PC-9 (cell line): ENCODE results near the gene IL22. TPM values are rescaled to one million over a fixed set of nuclear protein-coding genes. Genes with fewer than 3 reads are reported as not detected.

ENCODE experiments used
- BruUV-seq: library from RNA; stranded (reverse); fragments of 400-500 nt; replicated peaks from 2 replicates; lab custom pipeline; 2021; lab: Mats Ljungman, UMichigan
- CTCF ChIA-PET: fragments of 300-600 bp; sonication (Branson Sonifier 250); formaldehyde crosslinking; loops from one replicate; lab custom pipeline; 2022; ENCODE audit warnings: antibody characterized with exemption; lab: Charles Lee
- POLR2A ChIA-PET: fragments of 300-600 bp; sonication (Branson Sonifier 250); formaldehyde crosslinking; loops from one replicate; lab custom pipeline; 2022; ENCODE audit warnings: antibody characterized with exemption; ENCODE audit not compliant: unreplicated experiment; lab: Charles Lee
- DNase-seq, 2 experiments: peaks; one replicate each; pipeline versions ENCODE4 v3.0.0 to v3.0.0-alpha.2; 2015 to 2022; ENCODE audit warnings: mixed read lengths in 1 of 2
- H2AFZ ChIP-seq: fragments of 200-600 bp; sonication (generic); 2 replicates; pipeline ENCODE4 v1.8.1; 2017; ENCODE audit warnings: antibody characterized with exemption
- H3F3A ChIP-seq: fragments of 200-600 bp; sonication (generic); 2 replicates; pipeline ENCODE4 v1.8.1; 2017; ENCODE audit warnings: antibody characterized with exemption, mild to moderate bottlenecking, low read depth; ENCODE audit not compliant: insufficient read depth
- H3K27ac ChIP-seq: fragments of 200-600 bp; sonication (generic); 2 replicates; pipeline ENCODE4 v1.6.1; 2016; ENCODE audit warnings: mixed run types
- H3K27me3 ChIP-seq: fragments of 200-600 bp; sonication (generic); 2 replicates; pipeline ENCODE4 v1.6.1; 2016; ENCODE audit warnings: low read depth, mixed run types; ENCODE audit not compliant: insufficient read depth
- H3K36me3 ChIP-seq: fragments of 200-600 bp; sonication (generic); 2 replicates; pipeline ENCODE4 v1.6.1; 2016; ENCODE audit warnings: low read depth, mixed run types
- H3K4me1 ChIP-seq: fragments of 200-600 bp; sonication (generic); replicated peaks from 2 replicates; pipeline ENCODE4 v1.6.1; 2016; ENCODE audit warnings: mixed run types; ENCODE audit not compliant: insufficient read depth
- H3K4me2 ChIP-seq: fragments of 200-600 bp; sonication (generic); 2 replicates; pipeline ENCODE4 v1.6.1; 2017; ENCODE audit warnings: mixed run types
- H3K4me3 ChIP-seq: fragments of 200-600 bp; sonication (generic); 2 replicates; pipeline ENCODE4 v1.6.1; 2016; ENCODE audit warnings: mixed run types
- H3K79me2 ChIP-seq: fragments of 200-600 bp; sonication (generic); 2 replicates; pipeline ENCODE4 v1.6.1; 2017; ENCODE audit warnings: low read depth, mixed run types
- H3K9me2 ChIP-seq: fragments of 200-600 bp; sonication (generic); 2 replicates; pipeline ENCODE4 v1.8.1; 2017; ENCODE audit warnings: mild to moderate bottlenecking; ENCODE audit not compliant: insufficient read depth
- H3K9me3 ChIP-seq: fragments of 200-600 bp; sonication (generic); 2 replicates; pipeline ENCODE4 v1.8.1; 2016; ENCODE audit warnings: low read depth; ENCODE audit not compliant: insufficient read depth
- H4K20me1 ChIP-seq: fragments of 200-600 bp; sonication (generic); 2 replicates; pipeline ENCODE4 v1.8.1; 2017; ENCODE audit not compliant: insufficient read depth
- CTCF ChIP-seq: fragments of 200-600 bp; sonication (generic); conservative IDR thresholded peaks from 2 replicates; pipeline ENCODE4 v1.6.1; 2017; ENCODE audit warnings: mixed run types, antibody characterized with exemption, mild to moderate bottlenecking, moderate library complexity
- EZH2 ChIP-seq: fragments of 200-600 bp; sonication (generic); IDR thresholded peaks from 2 replicates; pipeline ENCODE4 v1.8.0; 2017; ENCODE audit warnings: antibody characterized with exemption, low read depth
- intact Hi-C: fragments of 100-400 bp; cut with micrococcal nuclease; formaldehyde crosslinking; loops from one replicate; pipeline ENCODE4 v1.10.0; 2022; ENCODE audit not compliant: unreplicated experiment
- total RNA-seq: library from RNA; stranded (reverse); gene quantifications from 2 replicates; pipeline ENCODE4 v1.2.3, GENCODE V29; 2021

IL22 gene
- total RNA-seq, 1 experiment from 2014 or later = not detected

GRCh38 chr12:68225576-68226476 lies 27.6 kb downstream of the IL22 start, which contains the start of gene IL26:
Gene IL26, minus strand, starts transcription at chr12:68225810. Its CDS starts 54 bp downstream, at chr12:68225756.
- no peaks in the 10 kb centered on the region for H3K79me2 ChIP-seq
- intact Hi-C loops = no loop called here
- H2AFZ ChIP-seq = no peak within 1 kb of the TSS

GRCh38 chr12:68224613-68225285 lies 28.7 kb downstream of the IL22 start:
- no TSS peak for BruUV-seq
- Histone ChIP-seq H3K36me3 (no peaks in the 10 kb centered on the region), H4K20me1 (no peaks in the 10 kb centered on the region), H3K27me3 (no peaks in the 10 kb centered on the region), H2AFZ (no peak overlapping the region), H3K9me2 (no peaks in the 10 kb centered on the region), H3K4me1 (0 out of 2 replicates have a peak, but pooled peaks cover 11% of the 10 kb centered on the region), H3K4me3 (no peak overlapping the region), H3K27ac (no peak overlapping the region), H3K9me3 (no peaks in the 10 kb centered on the region), H3K4me2 (no peak overlapping the region), H3F3A (0 out of 2 replicates have a peak, but pooled peaks cover 3% of the 10 kb centered on the region), H3K79me2 (no peaks in the 10 kb centered on the region)
- CTCF ChIA-PET = interaction anchor here (0.7 kb wide), 1 partner anchor 184 kb away, joined by 3 read pairs; no protein-coding TSS in a partner anchor
- POLR2A ChIA-PET = no interaction called here
- intact Hi-C loops = loop anchor here (5.0 kb wide), 1 partner anchor 463 kb away; the partner anchor contains the start of gene NUP107
- DNase-seq = peak in 1 of 2 experiments; percentile 87
- TF ChIP-seq EZH2 (no peak), CTCF (no peak)

More at GRCh38 chr12:68225576-68226476, 27.6 kb downstream of the IL22 start, which contains the start of gene IL26:
- Histone ChIP-seq H3K4me1 (0 out of 2 replicates have a peak, but pooled peaks cover 11% of the 10 kb centered on the region), H4K20me1 (no peaks in the 10 kb centered on the region), H3F3A (0 out of 2 replicates have a peak, but pooled peaks cover 3% of the 10 kb centered on the region), H3K9me3 (no peaks in the 10 kb centered on the region), H3K9me2 (no peaks in the 10 kb centered on the region), H3K4me2 (no peak within 1 kb of the TSS), H3K27ac (no peak within 1 kb of the TSS), H3K4me3 (no peak within 1 kb of the TSS), H3K27me3 (no peaks in the 10 kb centered on the region), H3K36me3 (no peaks in the 10 kb centered on the region)
- TF ChIP-seq CTCF = no peak
- BruUV-seq = no TSS peak
- CTCF ChIA-PET = no interaction called here
- POLR2A ChIA-PET = no interaction called here
- DNase-seq = no peak

GRCh38 chr12:68223067-68223747 lies 30.2 kb downstream of the IL22 start:
- Histone ChIP-seq H3K79me2 (no peaks in the 10 kb centered on the region), H3K4me1 (0 out of 2 replicates have a peak, but pooled peaks cover 11% of the 10 kb centered on the region), H3K4me3 (no peak overlapping the region), H3K4me2 (peak overlapping the region; percentile 59), H3F3A (0 out of 2 replicates have a peak, but pooled peaks cover 3% of the 10 kb centered on the region), H3K9me3 (no peaks in the 10 kb centered on the region), H3K36me3 (no peaks in the 10 kb centered on the region), H3K27me3 (no peaks in the 10 kb centered on the region), H3K27ac (no peak overlapping the region), H3K9me2 (no peaks in the 10 kb centered on the region), H4K20me1 (no peaks in the 10 kb centered on the region), H2AFZ (peak overlapping the region; percentile 64; the same call in 1 of the 2 replicates)
- ChIA-PET POLR2A (no interaction called here), CTCF (interaction anchor here (0.5 to 1.8 kb wide), 4 partner anchors 94 to 491 kb away, joined by 3 to 5 read pairs (median 3); partner anchors contain the start of gene MDM1)
- intact Hi-C loops = loop anchor here (1.0 to 5.0 kb wide), 4 partner anchors 94 to 867 kb away; partner anchors contain the start of gene NUP107
- TF ChIP-seq CTCF (peak; percentile 89), EZH2 (no peak)
- no TSS peak for BruUV-seq
- peak; percentile 62 to 70 for DNase-seq
